IPS-15b (cell line): ENCODE data around the gene ADORA3.

Experiments
- H3K27me3 ChIP-seq: one replicate; pipeline ENCODE4 v1.6.1; 2013; ENCODE audit warnings: low read length; ENCODE audit not compliant: control insufficient read depth, insufficient read depth
- H3K36me3 ChIP-seq: one replicate; pipeline ENCODE4 v1.6.1; 2013; ENCODE audit warnings: low read length; ENCODE audit not compliant: control insufficient read depth, insufficient read depth
- H3K4me1 ChIP-seq: one replicate; pipeline ENCODE4 v1.6.1; 2013; ENCODE audit warnings: mild to moderate bottlenecking, low read length; ENCODE audit not compliant: control insufficient read depth, insufficient read depth
- H3K4me3 ChIP-seq: one replicate; pipeline ENCODE4 v1.5.1; 2013; ENCODE audit warnings: low read depth, low read length
- H3K9ac ChIP-seq: one replicate; pipeline ENCODE4 v1.6.1; 2013; ENCODE audit warnings: low read depth, mild to moderate bottlenecking, low read length
- H3K9me3 ChIP-seq: one replicate; pipeline ENCODE4 v1.6.1; 2013; ENCODE audit warnings: mild to moderate bottlenecking, low read length; ENCODE audit not compliant: control insufficient read depth, insufficient read depth

Gene ADORA3

GRCh38 chr1:111504097-111504496, 664 bp upstream of the ADORA3 start:
- Histone ChIP-seq H3K9ac (no peak overlapping the region), H3K4me3 (no peak overlapping the region), H3K27me3 (no peaks in the 10 kb centered on the region), H3K36me3 (no peaks in the 10 kb centered on the region), H3K9me3 (no peaks in the 10 kb centered on the region), H3K4me1 (peaks cover 10% of the 10 kb centered on the region)

- no peaks in the 10 kb centered on the region for H3K4me1 ChIP-seq
- no peaks in the 10 kb centered on the region for H3K27me3 ChIP-seq
- no peak overlapping the region for H3K4me3 ChIP-seq
- H3K36me3 ChIP-seq, result no peaks in the 10 kb centered on the region
- H3K9ac ChIP-seq, result no peak overlapping the region
- no peaks in the 10 kb centered on the region for H3K9me3 ChIP-seq
Measured at GRCh38 chr1:111501645-111502044, 1.8 kb downstream of the ADORA3 start.

DNA sequence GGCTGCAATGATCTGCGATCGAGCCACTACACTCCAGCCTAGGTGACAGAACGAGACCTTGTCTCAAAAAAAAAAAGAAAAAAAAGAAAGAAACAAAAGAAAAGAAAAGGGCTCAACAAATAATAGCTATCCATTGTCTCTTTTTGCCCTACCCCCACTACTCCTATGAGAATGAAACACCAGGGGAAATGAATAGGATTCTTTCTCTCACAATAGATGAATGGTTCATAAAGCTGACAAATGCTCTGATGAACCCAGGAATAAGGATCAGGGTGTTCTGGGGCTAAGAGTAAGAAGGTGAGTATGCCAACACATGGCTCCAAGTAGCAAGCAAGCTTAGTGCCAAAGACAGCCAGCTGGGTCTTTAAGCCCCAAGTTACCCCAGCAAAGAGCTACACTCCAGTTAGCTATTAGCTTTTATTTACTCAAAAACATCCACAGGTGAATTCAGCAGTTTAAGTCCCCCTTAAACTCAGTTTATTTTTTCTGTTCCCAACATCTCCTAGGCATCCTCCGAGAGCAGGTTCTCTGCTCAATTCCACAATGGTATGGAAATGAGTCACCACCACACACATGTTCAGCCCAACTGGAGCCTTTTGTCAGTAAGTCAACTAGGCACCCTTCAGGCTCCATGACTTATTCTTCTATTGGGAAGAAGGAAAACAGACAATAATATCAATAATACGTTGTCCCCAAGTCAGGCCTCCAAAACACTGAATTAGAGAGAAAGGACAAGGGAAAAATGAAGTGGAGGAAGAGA, 4.2 kb downstream of the ADORA3 start:
- Histone ChIP-seq H3K27me3 (no peaks in the 10 kb centered on the region), H3K36me3 (no peaks in the 10 kb centered on the region), H3K4me3 (no peak overlapping the region), H3K4me1 (no peaks in the 10 kb centered on the region), H3K9me3 (no peaks in the 10 kb centered on the region), H3K9ac (no peak overlapping the region)

DNA sequence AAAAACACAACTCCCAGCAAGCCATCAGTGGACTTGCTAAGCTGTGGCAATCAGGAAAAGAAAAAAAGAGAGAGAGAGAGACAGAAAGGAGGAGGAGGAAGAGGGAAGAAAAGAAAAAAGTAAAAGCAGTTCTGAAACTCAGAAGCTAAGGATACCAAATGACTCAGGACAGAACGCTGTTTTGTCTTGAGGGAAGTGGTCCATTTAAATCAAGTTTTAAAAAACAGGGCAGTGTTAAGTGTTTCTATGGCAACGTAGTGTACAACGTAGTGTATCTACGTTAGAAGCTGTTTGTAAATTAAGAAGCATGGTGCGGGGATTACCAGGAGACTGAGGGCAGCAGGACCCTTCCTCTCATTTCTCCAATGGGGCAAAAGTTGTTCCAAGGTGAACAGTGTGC, 5.8 kb downstream of the ADORA3 start:
- Histone ChIP-seq H3K36me3 (no peaks in the 10 kb centered on the region), H3K4me3 (no peak overlapping the region), H3K27me3 (no peaks in the 10 kb centered on the region), H3K9ac (no peak overlapping the region), H3K9me3 (no peaks in the 10 kb centered on the region), H3K4me1 (no peaks in the 10 kb centered on the region)

- no peak overlapping the region for H3K4me3 ChIP-seq
- no peaks in the 10 kb centered on the region for H3K36me3 ChIP-seq
- no peaks in the 10 kb centered on the region for H3K9me3 ChIP-seq
- no peaks in the 10 kb centered on the region for H3K27me3 ChIP-seq
- H3K4me1 ChIP-seq, result no peaks in the 10 kb centered on the region
- H3K9ac ChIP-seq, result no peak overlapping the region
Measured at GRCh38 chr1:111496398-111496797, 7.0 kb downstream of the ADORA3 start.

- no peaks in the 10 kb centered on the region for H3K36me3 ChIP-seq
- no peak overlapping the region for H3K4me3 ChIP-seq
- H3K9me3 ChIP-seq, result no peaks in the 10 kb centered on the region
- no peak overlapping the region for H3K9ac ChIP-seq
- H3K27me3 ChIP-seq, result no peaks in the 10 kb centered on the region
- no peaks in the 10 kb centered on the region for H3K4me1 ChIP-seq
Measured at GRCh38 chr1:111491070-111491469, 12.4 kb downstream of the ADORA3 start.

DNA sequence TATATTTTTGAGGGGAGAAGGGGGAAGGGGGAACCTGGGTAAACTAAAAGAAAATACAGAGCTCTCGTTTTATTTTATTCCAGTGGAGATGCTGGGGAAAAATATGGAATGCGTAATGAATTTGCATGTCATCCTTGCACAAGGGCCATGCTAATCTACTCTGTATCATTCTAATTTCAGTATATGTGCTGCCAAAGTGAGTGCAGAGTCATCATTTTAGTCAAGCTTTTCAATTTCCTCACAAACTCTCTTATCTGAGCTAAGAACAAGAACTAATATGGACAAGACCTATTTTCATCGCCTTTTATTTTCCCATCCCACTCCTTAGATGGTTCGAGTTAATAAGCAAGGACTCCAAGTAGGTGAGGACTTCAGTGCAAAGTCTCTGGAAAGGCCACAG, 13.2 kb downstream of the ADORA3 start:
- Histone ChIP-seq H3K4me1 (no peaks in the 10 kb centered on the region), H3K9ac (no peak overlapping the region), H3K4me3 (no peak overlapping the region), H3K27me3 (no peaks in the 10 kb centered on the region), H3K9me3 (no peaks in the 10 kb centered on the region), H3K36me3 (no peaks in the 10 kb centered on the region)

DNA sequence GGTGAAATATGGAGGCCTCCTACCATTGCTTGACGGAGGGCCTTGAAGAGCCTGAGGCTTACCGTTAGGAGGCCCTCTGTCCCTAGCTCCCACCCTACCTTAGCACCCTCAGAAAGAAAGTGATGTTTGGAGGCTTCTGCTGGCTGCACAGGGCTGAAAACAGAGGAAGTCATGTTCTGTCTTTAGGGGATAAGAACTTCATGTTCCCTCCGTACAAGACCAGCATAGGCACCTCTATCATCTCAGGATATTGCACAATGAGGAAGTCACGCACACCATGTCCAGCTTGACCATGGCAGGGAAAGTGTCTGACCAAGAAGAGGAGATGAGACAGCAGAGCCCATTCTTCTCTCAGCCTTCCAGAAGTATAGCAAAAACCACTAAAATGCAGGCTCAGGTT, 13.8 kb downstream of the ADORA3 start:
- no peaks in the 10 kb centered on the region for H3K27me3 ChIP-seq
- H3K9ac ChIP-seq, result no peak overlapping the region
- no peak overlapping the region for H3K4me3 ChIP-seq
- no peaks in the 10 kb centered on the region for H3K4me1 ChIP-seq
- H3K9me3 ChIP-seq, result no peaks in the 10 kb centered on the region
- H3K36me3 ChIP-seq, result no peaks in the 10 kb centered on the region

- Histone ChIP-seq H3K4me1 (no peaks in the 10 kb centered on the region), H3K4me3 (no peak overlapping the region), H3K9me3 (no peaks in the 10 kb centered on the region), H3K36me3 (no peaks in the 10 kb centered on the region), H3K9ac (no peak overlapping the region), H3K27me3 (no peaks in the 10 kb centered on the region)
Measured at GRCh38 chr1:111488669-111489068, 14.8 kb downstream of the ADORA3 start.

DNA sequence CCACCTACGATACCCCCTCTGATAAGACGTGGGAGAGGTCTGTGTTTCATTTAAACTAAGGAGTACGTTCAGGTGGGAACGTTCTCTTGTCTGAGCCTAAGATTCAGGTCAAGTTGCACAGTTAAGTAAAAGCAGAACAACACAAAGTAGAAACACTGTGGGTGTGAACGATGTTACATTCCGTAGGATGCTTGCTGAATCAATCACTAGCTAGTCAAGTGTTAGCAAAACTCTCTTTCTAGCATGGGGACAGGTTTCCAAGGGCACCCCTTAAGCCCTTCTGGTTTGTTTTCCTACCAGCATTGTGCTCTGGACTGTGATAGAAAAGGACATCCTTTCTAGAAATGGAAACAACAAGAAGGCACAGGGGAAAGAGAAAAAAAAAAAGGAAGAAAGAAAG, 16.3 kb downstream of the ADORA3 start:
- Histone ChIP-seq H3K9ac (no peak overlapping the region), H3K4me1 (no peaks in the 10 kb centered on the region), H3K9me3 (no peaks in the 10 kb centered on the region), H3K27me3 (no peaks in the 10 kb centered on the region), H3K4me3 (no peak overlapping the region), H3K36me3 (no peaks in the 10 kb centered on the region)

DNA sequence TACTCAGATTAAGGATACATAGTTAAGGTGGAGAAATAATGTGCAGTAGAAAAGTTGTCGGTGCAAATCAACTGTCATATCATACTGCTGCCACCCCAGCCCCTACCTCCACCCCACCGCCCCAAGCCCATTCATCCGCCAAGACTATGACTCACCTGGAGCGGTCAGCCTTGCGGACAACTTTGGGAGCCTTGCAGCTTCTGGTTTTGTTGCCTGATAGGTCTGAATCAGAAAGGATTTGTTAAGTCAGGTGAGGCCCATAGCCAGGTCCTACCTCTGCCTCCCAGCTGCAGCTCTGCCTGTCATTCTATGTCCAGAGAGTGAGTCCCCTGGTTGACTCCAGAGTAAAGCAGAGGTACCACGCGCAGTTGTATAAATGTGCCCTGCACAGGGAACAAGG, 17.0 kb downstream of the ADORA3 start:
- no peaks in the 10 kb centered on the region for H3K4me1 ChIP-seq
- H3K36me3 ChIP-seq, result no peaks in the 10 kb centered on the region
- H3K4me3 ChIP-seq, result no peak overlapping the region
- H3K27me3 ChIP-seq, result no peaks in the 10 kb centered on the region
- H3K9me3 ChIP-seq, result no peaks in the 10 kb centered on the region
- no peak overlapping the region for H3K9ac ChIP-seq

DNA sequence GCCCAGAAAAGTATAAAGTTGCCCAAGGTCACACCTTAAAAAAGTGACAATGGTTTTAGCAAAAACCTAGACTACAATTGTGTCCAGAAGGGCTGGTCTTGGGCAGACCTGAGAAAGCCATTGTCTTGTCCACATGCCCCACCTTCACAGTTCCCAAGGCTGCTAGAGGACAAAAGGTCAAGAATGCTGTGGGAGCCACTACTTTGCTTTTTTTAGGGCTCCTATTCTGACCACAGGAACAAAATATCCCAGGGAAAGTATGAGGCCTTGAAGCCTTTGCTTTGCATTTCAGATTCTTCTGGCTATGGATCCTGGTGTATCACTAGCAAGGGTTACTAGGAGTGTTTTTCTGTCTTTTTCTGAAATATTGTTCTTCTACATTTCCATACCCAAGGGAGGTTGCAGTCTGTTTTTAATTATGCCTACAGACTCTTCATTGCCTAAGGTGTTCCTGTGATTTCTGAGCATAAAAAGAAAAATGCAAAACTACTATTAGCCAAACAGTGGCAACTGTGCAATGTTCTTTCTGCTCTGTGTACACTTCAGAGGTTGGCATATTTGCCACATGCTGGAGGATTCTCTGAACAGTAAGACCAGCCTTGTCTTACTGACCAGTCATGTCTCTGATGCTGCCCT, 18.9 kb downstream of the ADORA3 start:
- no peak overlapping the region for H3K4me3 ChIP-seq
- H3K9ac ChIP-seq, result no peak overlapping the region
- no peaks in the 10 kb centered on the region for H3K36me3 ChIP-seq
- H3K27me3 ChIP-seq, result no peaks in the 10 kb centered on the region
- H3K9me3 ChIP-seq, result no peaks in the 10 kb centered on the region
- no peaks in the 10 kb centered on the region for H3K4me1 ChIP-seq
